Naive thymus-derived CD4-positive, alpha-beta T cell (primary cell): Measurements from ENCODE around the gene PRKCA. TPM values are rescaled to one million over a fixed set of nuclear protein-coding genes. Genes with fewer than 3 reads are reported as not detected.
A peak's percentile ranks its signal among the peaks of the same experiment; 100 is the strongest.
"Not testable (repeated sequence)": the region's sequence is repeated elsewhere in the genome, so short reads cannot be mapped to it uniquely, and the experiment has no call there.

ENCODE experiments used
- ATAC-seq: fragments of 150-1000 bp; cut with Tn5 transposase; 2 replicates; pipeline ENCODE4 v1.10.0; 2021; ENCODE audit warnings: mild to moderate bottlenecking, moderate library complexity
- CTCF ChIA-PET: fragments of 350-600 bp; sonication (Branson Sonifier 250); formaldehyde crosslinking; loops from one replicate; lab custom pipeline; 2021; ENCODE audit warnings: antibody characterized with exemption; lab: Charles Lee
- POLR2A ChIA-PET: fragments of 350-600 bp; sonication (Branson Sonifier 250); formaldehyde crosslinking; loops from one replicate; lab custom pipeline; 2021; ENCODE audit warnings: antibody characterized with exemption, inconsistent platforms; lab: Charles Lee
- DNase-seq, 9 donors: peaks; one replicate each; pipeline versions ENCODE4 v3.0.0 to v3.0.0-alpha.2; 2020 to 2022; ENCODE audit warnings: mixed read lengths in 1 of 9
- H3K27ac ChIP-seq: one replicate; pipeline ENCODE4 v1.7.0; 2013; ENCODE audit warnings: mild to moderate bottlenecking, low read depth, low read length, moderate library complexity
- H3K27me3 ChIP-seq, 2 donors: one replicate each; pipeline ENCODE4 v1.7.0; 2013; ENCODE audit warnings: low read length in 2 of 2, mild to moderate bottlenecking in 2 of 2, moderate library complexity in 2 of 2; ENCODE audit not compliant: control insufficient read depth in 2 of 2, insufficient read depth in 2 of 2
- H3K36me3 ChIP-seq, 3 experiments: 1 replicate in 2 of 3; 2 replicates in 1 of 3; pipeline ENCODE4 v1.7.0; 2013; ENCODE audit warnings: low read length in 3 of 3, mild to moderate bottlenecking in 3 of 3, moderate library complexity in 1 of 3; ENCODE audit not compliant: insufficient read depth in 3 of 3, control insufficient read depth in 2 of 3
- H3K4me1 ChIP-seq, 2 donors: one replicate each; pipeline ENCODE4 v1.7.0; 2013; ENCODE audit warnings: low read length in 2 of 2, mild to moderate bottlenecking in 2 of 2, moderate library complexity in 1 of 2; ENCODE audit not compliant: control insufficient read depth in 2 of 2, insufficient read depth in 2 of 2
- H3K4me3 ChIP-seq: 2 replicates; pipeline ENCODE4 v1.7.0; 2013; ENCODE audit warnings: mild to moderate bottlenecking, low read length
- H3K9me3 ChIP-seq, 3 experiments: 1 replicate in 2 of 3; 2 replicates in 1 of 3; pipeline ENCODE4 v1.7.0; 2013; ENCODE audit warnings: low read length in 3 of 3; ENCODE audit not compliant: control insufficient read depth in 2 of 3
- H3K27ac Mint-ChIP-seq, 9 donors: one replicate each; pipeline ENCODE4 v1.8.0; 2020 to 2022; ENCODE audit warnings: mixed read lengths in 9 of 9, mild to moderate bottlenecking in 8 of 9, moderate library complexity in 5 of 9, inconsistent platforms in 2 of 9
- H3K27me3 Mint-ChIP-seq, 5 donors: one replicate each; pipeline ENCODE4 v1.8.0; 2021 to 2022; ENCODE audit warnings: mixed read lengths in 5 of 5, mild to moderate bottlenecking in 1 of 5
- H3K36me3 Mint-ChIP-seq, 5 donors: one replicate each; pipeline ENCODE4 v1.8.0; 2020 to 2022; ENCODE audit warnings: mixed read lengths in 5 of 5, mild to moderate bottlenecking in 3 of 5, inconsistent platforms in 1 of 5
- H3K4me1 Mint-ChIP-seq, 7 donors: one replicate each; pipeline ENCODE4 v1.8.0; 2020 to 2022; ENCODE audit warnings: mixed read lengths in 7 of 7, mild to moderate bottlenecking in 3 of 7, inconsistent platforms in 1 of 7
- H3K4me3 Mint-ChIP-seq, 10 donors: one replicate each; pipeline ENCODE4 v1.8.0; 2020 to 2022; ENCODE audit warnings: mild to moderate bottlenecking in 10 of 10, mixed read lengths in 10 of 10, moderate library complexity in 6 of 10, inconsistent platforms in 2 of 10
- H3K9me3 Mint-ChIP-seq, 11 donors: one replicate each; pipeline ENCODE4 v1.8.0; 2020 to 2022; ENCODE audit warnings: mixed read lengths in 11 of 11, mild to moderate bottlenecking in 4 of 11, inconsistent platforms in 1 of 11, moderate library complexity in 1 of 11
- intact Hi-C, 2 donors: fragments of 100-400 bp; cut with micrococcal nuclease; formaldehyde crosslinking; loops; one replicate each; pipeline ENCODE4 v1.15.1; 2023
- polyA plus RNA-seq, 2 donors: library from polyadenylated mRNA; unstranded; fragments of 300-500 nt; fragmentation: Illumina TruSeq; gene quantifications; one replicate each; pipeline ENCODE4 v1.2.3, GENCODE V29; 2021
- total RNA-seq, 6 experiments: library from RNA in 5 of 6; stranded (reverse) in 5 of 6; gene quantifications; 1 replicate in 5 of 6; 2 replicates in 1 of 6; pipeline ENCODE4 v1.2.3 and lab custom pipeline; 2021 to 2026

The PRKCA gene
- total and polyA plus RNA-seq, 7 experiments from 2014 or later: 4.1 to 186 (median 122) TPM

GRCh38 chr17:66354981-66355380 lies 52.6 kb downstream of the PRKCA start:
- DNase-seq: no peak
- Mint-ChIP-seq H3K36me3 (peaks cover 0 to 15% (median 4%) of the 10 kb centered on the region in 5 donors), H3K27ac (peak overlapping the region in 2 of 9 donors; percentile 1 to 32), H3K27me3 (no peaks in the 10 kb centered on the region), H3K9me3 (no peaks in the 10 kb centered on the region), H3K4me3 (peak overlapping the region in 4 of 10 donors; percentile 2 to 39 (median 20)), H3K4me1 (peaks cover 45 to 97% (median 84%) of the 10 kb centered on the region in 7 donors)
- ChIA-PET CTCF (no interaction called here), POLR2A (no interaction called here)
- Histone ChIP-seq H3K4me3 (no peak overlapping the region), H3K36me3 (no peaks in the 10 kb centered on the region), H3K4me1 (peaks cover 0 to 22% of the 10 kb centered on the region in 2 donors), H3K27ac (no peak overlapping the region), H3K9me3 (no peaks in the 10 kb centered on the region), H3K27me3 (no peaks in the 10 kb centered on the region)
- intact Hi-C loops: loop anchor here in 1 of 2 donors (2.0 kb wide), 1 partner anchor 72 kb away; no protein-coding TSS in a partner anchor
- no peak for ATAC-seq

GRCh38 chr17:66355510-66355909 lies 53.1 kb downstream of the PRKCA start:
- Histone ChIP-seq H3K4me3 (no peak overlapping the region), H3K36me3 (no peaks in the 10 kb centered on the region), H3K4me1 (peaks cover 0 to 20% of the 10 kb centered on the region in 2 donors), H3K27me3 (no peaks in the 10 kb centered on the region), H3K9me3 (no peaks in the 10 kb centered on the region), H3K27ac (no peak overlapping the region)
- ChIA-PET CTCF (no interaction called here), POLR2A (no interaction called here)
- Mint-ChIP-seq H3K27me3 (no peaks in the 10 kb centered on the region), H3K27ac (peak overlapping the region in 1 of 9 donors; percentile 32), H3K9me3 (no peaks in the 10 kb centered on the region), H3K4me3 (peak overlapping the region in 3 of 10 donors; percentile 2 to 31 (median 24)), H3K36me3 (peaks cover 0 to 19% (median 7%) of the 10 kb centered on the region in 5 donors), H3K4me1 (peaks cover 43 to 97% (median 83%) of the 10 kb centered on the region in 7 donors)
- ATAC-seq (no peak), DNase-seq (no peak)
- intact Hi-C loops: loop anchor here in 1 of 2 donors (2.0 kb wide), 1 partner anchor 71 kb away; no protein-coding TSS in a partner anchor

GRCh38 chr17:66357037-66357436 lies 54.6 kb downstream of the PRKCA start:
- Histone ChIP-seq H3K4me3 (no peak overlapping the region), H3K27ac (no peak overlapping the region), H3K36me3 (no peaks in the 10 kb centered on the region), H3K27me3 (no peaks in the 10 kb centered on the region), H3K9me3 (no peaks in the 10 kb centered on the region), H3K4me1 (peaks cover 0 to 13% of the 10 kb centered on the region in 2 donors)
- ATAC-seq (no peak), DNase-seq (no peak)
- intact Hi-C loops: no loop called here
- Mint-ChIP-seq H3K9me3 (no peaks in the 10 kb centered on the region), H3K36me3 (peaks cover 0 to 23% (median 9%) of the 10 kb centered on the region in 5 donors), H3K4me3 (peak overlapping the region in 2 of 10 donors; percentile 5 to 11), H3K27me3 (no peaks in the 10 kb centered on the region), H3K4me1 (peaks cover 44 to 97% (median 83%) of the 10 kb centered on the region in 7 donors), H3K27ac (peak overlapping the region in 4 of 9 donors; percentile 14 to 54 (median 28))
- ChIA-PET CTCF (no interaction called here), POLR2A (no interaction called here)

GRCh38 chr17:66359351-66359750 lies 56.9 kb downstream of the PRKCA start:
- Mint-ChIP-seq H3K9me3 (no peaks in the 10 kb centered on the region), H3K27ac (peak overlapping the region in 2 of 9 donors; percentile 14 to 54), H3K4me3 (no peak overlapping the region), H3K4me1 (peaks cover 44 to 97% (median 81%) of the 10 kb centered on the region in 7 donors), H3K36me3 (peaks cover 0 to 19% (median 9%) of the 10 kb centered on the region in 5 donors), H3K27me3 (no peaks in the 10 kb centered on the region)
- H3K4me3 ChIP-seq: no peak overlapping the region
- H3K27me3 ChIP-seq: no peaks in the 10 kb centered on the region
- DNase-seq (no peak), ATAC-seq (no peak)
- POLR2A ChIA-PET: interaction anchor here (1.0 to 1.4 kb wide), 2 partner anchors 16 to 87 kb away, joined by 3 read pairs; no protein-coding TSS in a partner anchor
- intact Hi-C loops: no loop called here
- CTCF ChIA-PET: no interaction called here
- H3K27ac ChIP-seq: no peak overlapping the region
- H3K4me1 ChIP-seq: peaks cover 0 to 10% of the 10 kb centered on the region in 2 donors
- no peaks in the 10 kb centered on the region for H3K9me3 ChIP-seq
- H3K36me3 ChIP-seq: no peaks in the 10 kb centered on the region

GRCh38 chr17:66360961-66361565 lies 58.6 kb downstream of the PRKCA start:
- CTCF ChIA-PET, H3K9me3 Mint-ChIP-seq, intact Hi-C loops, H3K27me3 Mint-ChIP-seq, H3K27me3 ChIP-seq, DNase-seq, H3K27ac ChIP-seq, ATAC-seq, H3K4me3 ChIP-seq, H3K9me3 ChIP-seq, H3K36me3 ChIP-seq: not testable (repeated sequence)
- peaks cover 0 to 28% of the 10 kb centered on the region in 2 donors for H3K4me1 ChIP-seq
- POLR2A ChIA-PET: interaction anchor here (0.9 to 1.4 kb wide), 2 partner anchors 14 to 38 kb away, joined by 3 read pairs; no protein-coding TSS in a partner anchor
- Mint-ChIP-seq H3K4me3 (peak overlapping the region in 3 of 10 donors; percentile 6 to 44 (median 11)), H3K4me1 (peaks cover 44 to 99% (median 86%) of the 10 kb centered on the region in 7 donors), H3K27ac (peak overlapping the region in 4 of 9 donors; percentile 7 to 77 (median 32)), H3K36me3 (peaks cover 0 to 22% (median 9%) of the 10 kb centered on the region in 5 donors)

GRCh38 chr17:66364508-66364907 lies 62.1 kb downstream of the PRKCA start:
- no peaks in the 10 kb centered on the region for H3K27me3 ChIP-seq
- Mint-ChIP-seq H3K9me3 (no peaks in the 10 kb centered on the region), H3K4me3 (peak overlapping the region; percentile 10 to 70 (median 52)), H3K4me1 (peaks cover 47 to 97% (median 89%) of the 10 kb centered on the region in 7 donors), H3K27ac (peak overlapping the region in 8 of 9 donors; percentile 7 to 83 (median 59)), H3K27me3 (no peaks in the 10 kb centered on the region), H3K36me3 (peaks cover 0 to 25% (median 9%) of the 10 kb centered on the region in 5 donors)
- peaks cover 0 to 41% of the 10 kb centered on the region in 2 donors for H3K4me1 ChIP-seq
- ChIA-PET CTCF (no interaction called here), POLR2A (no interaction called here)
- intact Hi-C loops: loop anchor here in 1 of 2 donors (2.0 kb wide), 1 partner anchor 60 kb away; no protein-coding TSS in a partner anchor
- H3K27ac ChIP-seq: no peak overlapping the region
- H3K9me3 ChIP-seq: no peaks in the 10 kb centered on the region
- ATAC-seq (no peak), DNase-seq (no peak)
- no peaks in the 10 kb centered on the region for H3K36me3 ChIP-seq
- H3K4me3 ChIP-seq: no peak overlapping the region
